HepG2 (cell line): ENCODE measurements around the gene SNIP1. TPM values are rescaled to one million over a fixed set of nuclear protein-coding genes. Genes with fewer than 3 reads are reported as not detected.
A peak's percentile ranks its signal among the peaks of the same experiment; 100 is the strongest.

Experiments
- GTF3A ChIP-seq: sonication (generic); formaldehyde crosslinking; conservative IDR thresholded peaks from 2 replicates; pipeline ENCODE4 v1.4.0; 2020; ENCODE audit warnings: mild to moderate bottlenecking, missing genetic modification reagents
- ISL2 ChIP-seq: sonication (generic); formaldehyde crosslinking; IDR thresholded peaks from 2 replicates; pipeline ENCODE4 v1.5.0; 2020; ENCODE audit warnings: missing genetic modification reagents
- NCOR1 ChIP-seq: fragments of 200-600 bp; sonication (generic); IDR thresholded peaks from 2 replicates; pipeline ENCODE4 v1.7.0; 2017; ENCODE audit warnings: antibody characterized with exemption, low read length, borderline replicate concordance
- NFRKB ChIP-seq: fragments of 450-650 bp; IDR thresholded peaks from 2 replicates; pipeline ENCODE4 v1.6.1; 2017
- RFX3 ChIP-seq: IDR thresholded peaks from 2 replicates; pipeline ENCODE4 v1.6.1; 2016; ENCODE audit warnings: missing biosample characterization, missing genetic modification reagents
- SIX4 ChIP-seq: sonication (generic); formaldehyde crosslinking; IDR thresholded peaks from 2 replicates; pipeline ENCODE4 v1.4.0; 2020; ENCODE audit warnings: missing genetic modification reagents
- ZBTB49 ChIP-seq: sonication (generic); formaldehyde crosslinking; IDR thresholded peaks from 2 replicates; pipeline ENCODE4 v1.4.0; 2020; ENCODE audit warnings: missing genetic modification reagents, borderline replicate concordance
- ZFP90 ChIP-seq: sonication (generic); formaldehyde crosslinking; IDR thresholded peaks from 2 replicates; pipeline ENCODE4 v1.8.0; 2022; ENCODE audit warnings: missing genetic modification reagents, mild to moderate bottlenecking, inconsistent platforms, borderline replicate concordance
- ZNF17 ChIP-seq: sonication (generic); formaldehyde crosslinking; IDR thresholded peaks from 2 replicates; pipeline ENCODE4 v1.5.0; 2020; ENCODE audit warnings: mild to moderate bottlenecking, missing genetic modification reagents
- ZNF510 ChIP-seq: sonication (generic); formaldehyde crosslinking; IDR thresholded peaks from 2 replicates; pipeline ENCODE4 v1.4.0; 2020; ENCODE audit warnings: low read depth, mild to moderate bottlenecking, missing genetic modification reagents
- ZNF616 ChIP-seq: sonication (generic); formaldehyde crosslinking; IDR thresholded peaks from 2 replicates; pipeline ENCODE4 v1.5.0; 2020; ENCODE audit warnings: low read depth, mild to moderate bottlenecking, missing genetic modification reagents
- ZNF678 ChIP-seq: sonication (generic); formaldehyde crosslinking; IDR thresholded peaks from 2 replicates; pipeline ENCODE4 v1.4.0; 2020; ENCODE audit warnings: mild to moderate bottlenecking, missing genetic modification reagents
- ZSCAN29 ChIP-seq: sonication (generic); formaldehyde crosslinking; conservative IDR thresholded peaks from 2 replicates; pipeline ENCODE4 v1.4.0; 2020; ENCODE audit warnings: mild to moderate bottlenecking, missing genetic modification reagents
- polyA plus RNA-seq, 8 experiments: library from polyadenylated mRNA; depleted of rRNA in 3 of 8; stranded (reverse) in 7 of 8; unstranded in 1 of 8; fragments of >200 nt; fragmentation: Illumina TruSeq in 4 of 8; extraction: Trizol in 4 of 8; gene quantifications; 2 replicates each; pipeline versions ENCODE4 v1.2.1 to v1.2.3, GENCODE V29; 2011 to 2016; ENCODE audit warnings: low read depth in 4 of 8, missing spikeins in 1 of 8, mixed read lengths in 1 of 8; ENCODE audit not compliant: insufficient read depth in 1 of 8
- total RNA-seq, 5 experiments: library from RNA; depleted of rRNA; stranded (reverse); fragments of >200 nt; fragmentation: Illumina TruSeq; extraction: Trizol; gene quantifications; 2 replicates each; pipeline ENCODE4 v1.2.3, GENCODE V29; 2016; ENCODE audit warnings: low read depth in 1 of 5
- TF ChIP-seq, protein P1 (sequence below): sonication (generic); formaldehyde crosslinking; conservative IDR thresholded peaks from 2 replicates; pipeline ENCODE4 v1.4.0; 2020; ENCODE audit warnings: mild to moderate bottlenecking, missing genetic modification reagents, moderate library complexity
- TF ChIP-seq, protein P2 (sequence below): sonication (generic); IDR thresholded peaks from 2 replicates; pipeline ENCODE4 v1.6.1; 2016; ENCODE audit warnings: low read depth, borderline replicate concordance
- TF ChIP-seq, protein P3 (sequence below): IDR thresholded peaks from 2 replicates; pipeline ENCODE4 v1.6.1; 2016
- TF ChIP-seq, protein P4 (sequence below): sonication (generic); formaldehyde crosslinking; IDR thresholded peaks from 2 replicates; pipeline ENCODE4 v1.5.1; 2020; ENCODE audit warnings: mild to moderate bottlenecking, missing genetic modification reagents

The SNIP1 gene
- total and polyA plus RNA-seq, 2 of the 13 experiments (the other 11 are each of a cell fraction or from before 2014, with no cell fraction given) = 5.5 to 11.2 TPM

DNA sequence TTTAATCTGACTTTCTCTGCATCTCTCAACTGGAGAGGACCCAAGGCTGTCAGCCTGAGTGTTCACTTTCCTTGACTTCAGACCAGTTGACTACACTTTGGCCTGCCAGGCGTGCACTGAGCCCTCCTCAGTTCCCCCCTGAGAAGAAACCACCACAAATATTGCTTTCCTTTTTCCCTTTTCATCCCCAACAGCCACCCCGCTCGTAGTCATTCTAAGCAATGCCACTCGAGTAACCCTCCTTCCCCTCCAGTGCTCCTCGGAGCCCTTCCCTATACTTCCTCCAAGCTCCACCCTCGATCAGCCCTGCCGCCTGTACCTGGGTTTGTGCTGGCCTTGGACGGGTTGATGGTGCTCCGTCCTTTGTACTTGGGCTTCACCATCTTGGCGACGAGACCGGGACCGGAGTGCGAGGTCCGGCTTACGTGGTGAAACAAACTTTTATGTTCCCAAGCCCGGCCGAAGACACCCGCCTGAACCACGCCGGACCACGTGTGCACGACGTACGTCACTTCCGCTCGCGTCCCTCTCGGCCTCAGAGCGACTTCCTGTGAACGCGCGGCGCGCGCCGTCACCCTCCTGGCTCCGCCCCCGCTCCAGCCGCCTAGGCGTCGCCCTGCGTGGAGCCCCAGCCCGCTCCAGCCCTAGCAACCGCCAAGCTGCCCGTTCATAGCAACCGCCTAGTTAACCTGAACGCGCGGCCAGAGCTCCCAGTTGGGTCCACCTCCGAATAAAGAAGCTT, 41.5 kb upstream of the SNIP1 start, which contains the start of gene GNL2 (continued):
- no peak for TF ChIP-seq ZBTB49 (CRISPR knock-in tag)
- TF ChIP-seq, protein P1, sequence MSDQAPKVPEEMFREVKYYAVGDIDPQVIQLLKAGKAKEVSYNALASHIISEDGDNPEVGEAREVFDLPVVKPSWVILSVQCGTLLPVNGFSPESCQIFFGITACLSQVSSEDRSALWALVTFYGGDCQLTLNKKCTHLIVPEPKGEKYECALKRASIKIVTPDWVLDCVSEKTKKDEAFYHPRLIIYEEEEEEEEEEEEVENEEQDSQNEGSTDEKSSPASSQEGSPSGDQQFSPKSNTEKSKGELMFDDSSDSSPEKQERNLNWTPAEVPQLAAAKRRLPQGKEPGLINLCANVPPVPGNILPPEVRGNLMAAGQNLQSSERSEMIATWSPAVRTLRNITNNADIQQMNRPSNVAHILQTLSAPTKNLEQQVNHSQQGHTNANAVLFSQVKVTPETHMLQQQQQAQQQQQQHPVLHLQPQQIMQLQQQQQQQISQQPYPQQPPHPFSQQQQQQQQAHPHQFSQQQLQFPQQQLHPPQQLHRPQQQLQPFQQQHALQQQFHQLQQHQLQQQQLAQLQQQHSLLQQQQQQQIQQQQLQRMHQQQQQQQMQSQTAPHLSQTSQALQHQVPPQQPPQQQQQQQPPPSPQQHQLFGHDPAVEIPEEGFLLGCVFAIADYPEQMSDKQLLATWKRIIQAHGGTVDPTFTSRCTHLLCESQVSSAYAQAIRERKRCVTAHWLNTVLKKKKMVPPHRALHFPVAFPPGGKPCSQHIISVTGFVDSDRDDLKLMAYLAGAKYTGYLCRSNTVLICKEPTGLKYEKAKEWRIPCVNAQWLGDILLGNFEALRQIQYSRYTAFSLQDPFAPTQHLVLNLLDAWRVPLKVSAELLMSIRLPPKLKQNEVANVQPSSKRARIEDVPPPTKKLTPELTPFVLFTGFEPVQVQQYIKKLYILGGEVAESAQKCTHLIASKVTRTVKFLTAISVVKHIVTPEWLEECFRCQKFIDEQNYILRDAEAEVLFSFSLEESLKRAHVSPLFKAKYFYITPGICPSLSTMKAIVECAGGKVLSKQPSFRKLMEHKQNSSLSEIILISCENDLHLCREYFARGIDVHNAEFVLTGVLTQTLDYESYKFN (CRISPR knock-in tag) = peak; percentile 41; the same call in 1 of the 2 replicates
- TF ChIP-seq SIX4 (CRISPR knock-in tag) = no peak
- TF ChIP-seq ZNF616 = no peak
- TF ChIP-seq NCOR1 = no peak; the same call in 1 of the 2 replicates
- TF ChIP-seq RFX3 = peak; percentile 82
- TF ChIP-seq ZNF510 = peak; percentile 90
- TF ChIP-seq ISL2 (CRISPR knock-in tag) = no peak
- TF ChIP-seq, protein P2, sequence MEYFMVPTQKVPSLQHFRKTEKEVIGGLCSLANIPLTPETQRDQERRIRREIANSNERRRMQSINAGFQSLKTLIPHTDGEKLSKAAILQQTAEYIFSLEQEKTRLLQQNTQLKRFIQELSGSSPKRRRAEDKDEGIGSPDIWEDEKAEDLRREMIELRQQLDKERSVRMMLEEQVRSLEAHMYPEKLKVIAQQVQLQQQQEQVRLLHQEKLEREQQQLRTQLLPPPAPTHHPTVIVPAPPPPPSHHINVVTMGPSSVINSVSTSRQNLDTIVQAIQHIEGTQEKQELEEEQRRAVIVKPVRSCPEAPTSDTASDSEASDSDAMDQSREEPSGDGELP = 0 out of 2 replicates have a peak, but pooled peaks have one; percentile 63
- TF ChIP-seq ZNF678 (CRISPR knock-in tag) = no peak
- no peak for TF ChIP-seq NFRKB
- TF ChIP-seq ZFP90 (CRISPR knock-in tag) = peak; percentile 60; the same call in 1 of the 2 replicates
- TF ChIP-seq, protein P3, sequence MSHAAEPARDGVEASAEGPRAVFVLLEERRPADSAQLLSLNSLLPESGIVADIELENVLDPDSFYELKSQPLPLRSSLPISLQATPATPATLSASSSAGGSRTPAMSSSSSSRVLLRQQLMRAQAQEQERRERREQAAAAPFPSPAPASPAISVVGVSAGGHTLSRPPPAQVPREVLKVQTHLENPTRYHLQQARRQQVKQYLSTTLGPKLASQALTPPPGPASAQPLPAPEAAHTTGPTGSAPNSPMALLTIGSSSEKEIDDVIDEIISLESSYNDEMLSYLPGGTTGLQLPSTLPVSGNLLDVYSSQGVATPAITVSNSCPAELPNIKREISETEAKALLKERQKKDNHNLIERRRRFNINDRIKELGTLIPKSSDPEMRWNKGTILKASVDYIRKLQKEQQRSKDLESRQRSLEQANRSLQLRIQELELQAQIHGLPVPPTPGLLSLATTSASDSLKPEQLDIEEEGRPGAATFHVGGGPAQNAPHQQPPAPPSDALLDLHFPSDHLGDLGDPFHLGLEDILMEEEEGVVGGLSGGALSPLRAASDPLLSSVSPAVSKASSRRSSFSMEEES (CRISPR knock-in tag) = 0 out of 2 replicates have a peak, but pooled peaks have one; percentile 21
- no peak for TF ChIP-seq ZNF17
- 0 out of 2 replicates have a peak, but pooled peaks have one; percentile 47 for TF ChIP-seq GTF3A (CRISPR knock-in tag)
- TF ChIP-seq ZSCAN29 (CRISPR knock-in tag) = no peak
- TF ChIP-seq, protein P4, sequence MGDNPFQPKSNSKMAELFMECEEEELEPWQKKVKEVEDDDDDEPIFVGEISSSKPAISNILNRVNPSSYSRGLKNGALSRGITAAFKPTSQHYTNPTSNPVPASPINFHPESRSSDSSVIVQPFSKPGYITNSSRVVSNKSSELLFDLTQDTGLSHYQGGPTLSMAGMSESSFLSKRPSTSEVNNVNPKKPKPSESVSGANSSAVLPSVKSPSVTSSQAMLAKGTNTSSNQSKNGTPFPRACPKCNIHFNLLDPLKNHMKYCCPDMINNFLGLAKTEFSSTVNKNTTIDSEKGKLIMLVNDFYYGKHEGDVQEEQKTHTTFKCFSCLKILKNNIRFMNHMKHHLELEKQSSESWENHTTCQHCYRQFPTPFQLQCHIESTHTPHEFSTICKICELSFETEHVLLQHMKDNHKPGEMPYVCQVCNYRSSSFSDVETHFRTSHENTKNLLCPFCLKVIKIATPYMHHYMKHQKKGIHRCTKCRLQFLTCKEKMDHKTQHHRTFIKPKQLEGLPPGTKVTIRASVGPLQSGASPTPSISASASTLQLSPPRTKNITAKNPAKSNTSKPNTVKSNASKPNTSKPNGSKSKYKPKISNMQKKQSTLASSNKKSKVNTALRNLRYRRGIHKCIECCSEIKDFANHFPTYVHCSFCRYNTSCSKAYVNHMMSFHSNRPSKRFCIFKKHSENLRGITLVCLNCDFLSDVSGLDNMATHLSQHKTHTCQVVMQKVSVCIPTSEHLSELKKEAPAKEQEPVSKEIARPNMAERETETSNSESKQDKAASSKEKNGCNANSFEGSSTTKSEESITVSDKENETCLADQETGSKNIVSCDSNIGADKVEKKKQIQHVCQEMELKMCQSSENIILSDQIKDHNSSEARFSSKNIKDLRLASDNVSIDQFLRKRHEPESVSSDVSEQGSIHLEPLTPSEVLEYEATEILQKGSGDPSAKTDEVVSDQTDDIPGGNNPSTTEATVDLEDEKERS (CRISPR knock-in tag) = peak; percentile 77; the same call in 1 of the 2 replicates
